ENCODE results near the gene LAMTOR1. TPM values are rescaled to one million over a fixed set of nuclear protein-coding genes. Genes with fewer than 3 reads are reported as not detected.
A peak's percentile ranks its signal among the peaks of the same experiment; 100 is the strongest.

LAMTOR1 gene
- total RNA-seq, 1 experiment from 2014 or later: 51.2 TPM

- no peak overlapping the region for H3K4me3 ChIP-seq
- DNase-seq (ENCODE audit: low read depth in 1 of 2, low spot score in 2 of 2): no peak
- no peaks in the 10 kb centered on the region for H3K36me3 ChIP-seq
- no peaks in the 10 kb centered on the region for H3K27me3 ChIP-seq (replicated peaks)
- H3K4me1 ChIP-seq (replicated peaks): no peaks in the 10 kb centered on the region
- H3K9me3 ChIP-seq (replicated peaks): no peaks in the 10 kb centered on the region
- no peak overlapping the region for H3K27ac ChIP-seq
These were observed 29.5 kb upstream of the LAMTOR1 start for GRCh38 chr11:72132646-72133045.

GRCh38 chr11:72129381-72129780 is 26.3 kb upstream of the LAMTOR1 start:
- H3K4me1 ChIP-seq (replicated peaks): no peaks in the 10 kb centered on the region
- H3K9me3 ChIP-seq (replicated peaks): no peaks in the 10 kb centered on the region
- no peaks in the 10 kb centered on the region for H3K36me3 ChIP-seq
- H3K27ac ChIP-seq: no peak overlapping the region
- DNase-seq (ENCODE audit: low read depth in 1 of 2, low spot score in 2 of 2): no peak
- H3K27me3 ChIP-seq (replicated peaks): no peaks in the 10 kb centered on the region
- no peak overlapping the region for H3K4me3 ChIP-seq

- Histone ChIP-seq H3K36me3 (no peaks in the 10 kb centered on the region), H3K4me1 (replicated peaks) (no peaks in the 10 kb centered on the region), H3K27me3 (replicated peaks) (no peaks in the 10 kb centered on the region), H3K9me3 (replicated peaks) (no peaks in the 10 kb centered on the region), H3K4me3 (no peak overlapping the region), H3K27ac (no peak overlapping the region)
- no peak for DNase-seq (ENCODE audit: low read depth in 1 of 2, low spot score in 2 of 2)
These were observed 24.8 kb upstream of the LAMTOR1 start for GRCh38 chr11:72127923-72128322.

- no peak overlapping the region for H3K4me3 ChIP-seq
- no peaks in the 10 kb centered on the region for H3K4me1 ChIP-seq (replicated peaks)
- no peaks in the 10 kb centered on the region for H3K27me3 ChIP-seq (replicated peaks)
- H3K27ac ChIP-seq: no peak overlapping the region
- DNase-seq (ENCODE audit: low read depth in 1 of 2, low spot score in 2 of 2): no peak
- H3K36me3 ChIP-seq: no peaks in the 10 kb centered on the region
- no peaks in the 10 kb centered on the region for H3K9me3 ChIP-seq (replicated peaks)
These were observed 22.9 kb upstream of the LAMTOR1 start for GRCh38 chr11:72125956-72126355.

GRCh38 chr11:72124046-72124445 is 20.9 kb upstream of the LAMTOR1 start:
- no peak overlapping the region for H3K4me3 ChIP-seq
- no peaks in the 10 kb centered on the region for H3K36me3 ChIP-seq
- H3K27me3 ChIP-seq (replicated peaks): no peaks in the 10 kb centered on the region
- no peaks in the 10 kb centered on the region for H3K9me3 ChIP-seq (replicated peaks)
- DNase-seq (ENCODE audit: low read depth in 1 of 2, low spot score in 2 of 2): no peak
- no peaks in the 10 kb centered on the region for H3K4me1 ChIP-seq (replicated peaks)
- H3K27ac ChIP-seq: no peak overlapping the region

- DNase-seq (ENCODE audit: low read depth in 1 of 2, low spot score in 2 of 2): no peak
These were observed 20.1 kb upstream of the LAMTOR1 start for GRCh38 chr11:72123117-72123653.

GRCh38 chr11:72122607-72123006 is 19.5 kb upstream of the LAMTOR1 start:
- H3K9me3 ChIP-seq (replicated peaks): no peaks in the 10 kb centered on the region
- DNase-seq (ENCODE audit: low read depth in 1 of 2, low spot score in 2 of 2): no peak
- H3K4me3 ChIP-seq: no peak overlapping the region
- no peaks in the 10 kb centered on the region for H3K27me3 ChIP-seq (replicated peaks)
- H3K36me3 ChIP-seq: no peaks in the 10 kb centered on the region
- H3K27ac ChIP-seq: no peak overlapping the region
- H3K4me1 ChIP-seq (replicated peaks): no peaks in the 10 kb centered on the region

More at GRCh38 chr11:72123117-72123653, 20.1 kb upstream of the LAMTOR1 start:
- Histone ChIP-seq H3K4me3 (no peak overlapping the region), H3K36me3 (no peaks in the 10 kb centered on the region), H3K9me3 (replicated peaks) (no peaks in the 10 kb centered on the region), H3K27ac (no peak overlapping the region), H3K27me3 (replicated peaks) (no peaks in the 10 kb centered on the region), H3K4me1 (replicated peaks) (no peaks in the 10 kb centered on the region)

GRCh38 chr11:72120930-72121329 is 17.8 kb upstream of the LAMTOR1 start:
- H3K36me3 ChIP-seq: no peaks in the 10 kb centered on the region
- H3K27ac ChIP-seq: no peak overlapping the region
- H3K27me3 ChIP-seq (replicated peaks): no peaks in the 10 kb centered on the region
- H3K4me1 ChIP-seq (replicated peaks): no peaks in the 10 kb centered on the region
- no peak for DNase-seq (ENCODE audit: low read depth in 1 of 2, low spot score in 2 of 2)
- H3K9me3 ChIP-seq (replicated peaks): no peaks in the 10 kb centered on the region
- H3K4me3 ChIP-seq: no peak overlapping the region

- no peak for DNase-seq (ENCODE audit: low read depth in 1 of 2, low spot score in 2 of 2)
These were observed 16.1 kb upstream of the LAMTOR1 start for GRCh38 chr11:72119198-72119597.

GRCh38 chr11:72116019-72116755 is 13.1 kb upstream of the LAMTOR1 start:
- Histone ChIP-seq H3K4me1 (replicated peaks) (peaks cover 12% of the 10 kb centered on the region), H3K27ac (no peak overlapping the region), H3K9me3 (replicated peaks) (no peaks in the 10 kb centered on the region), H3K4me3 (no peak overlapping the region), H3K27me3 (replicated peaks) (no peaks in the 10 kb centered on the region), H3K36me3 (no peaks in the 10 kb centered on the region)
- DNase-seq (ENCODE audit: low read depth in 1 of 2, low spot score in 2 of 2): no peak

More at GRCh38 chr11:72119198-72119597, 16.1 kb upstream of the LAMTOR1 start:
- H3K36me3 ChIP-seq: no peaks in the 10 kb centered on the region
- H3K4me1 ChIP-seq (replicated peaks): no peaks in the 10 kb centered on the region
- no peaks in the 10 kb centered on the region for H3K9me3 ChIP-seq (replicated peaks)
- no peak overlapping the region for H3K27ac ChIP-seq
- no peak overlapping the region for H3K4me3 ChIP-seq
- H3K27me3 ChIP-seq (replicated peaks): no peaks in the 10 kb centered on the region

- H3K27me3 ChIP-seq (replicated peaks): no peaks in the 10 kb centered on the region
- H3K36me3 ChIP-seq: no peaks in the 10 kb centered on the region; the same call in 1 of the 2 replicates
- peaks cover 12% of the 10 kb centered on the region for H3K4me1 ChIP-seq (replicated peaks)
- no peak for DNase-seq (ENCODE audit: low read depth in 1 of 2, low spot score in 2 of 2)
- H3K4me3 ChIP-seq: no peak overlapping the region
- no peak overlapping the region for H3K27ac ChIP-seq
- no peaks in the 10 kb centered on the region for H3K9me3 ChIP-seq (replicated peaks)
These were observed 11.5 kb upstream of the LAMTOR1 start for GRCh38 chr11:72114570-72114969.

- Histone ChIP-seq H3K36me3 (no peaks in the 10 kb centered on the region; the same call in 1 of the 2 replicates), H3K27ac (peak overlapping the region; percentile 96), H3K9me3 (replicated peaks) (no peaks in the 10 kb centered on the region), H3K4me1 (replicated peaks) (peaks cover 12% of the 10 kb centered on the region), H3K27me3 (replicated peaks) (no peaks in the 10 kb centered on the region), H3K4me3 (peak overlapping the region; percentile 57)
- no peak for DNase-seq (ENCODE audit: low read depth in 1 of 2, low spot score in 2 of 2)
These were observed 10.1 kb upstream of the LAMTOR1 start for GRCh38 chr11:72112978-72113808.

- peak; percentile 95 to 98 for DNase-seq (ENCODE audit: low read depth in 1 of 2, low spot score in 2 of 2)
- no peaks in the 10 kb centered on the region; the same call in 1 of the 2 replicates for H3K36me3 ChIP-seq
- no peaks in the 10 kb centered on the region for H3K27me3 ChIP-seq (replicated peaks)
- peak within 1 kb of the TSS; percentile 96 for H3K27ac ChIP-seq
- H3K4me3 ChIP-seq: peak within 1 kb of the TSS; percentile 57
- peaks cover 14% of the 10 kb centered on the region for H3K4me1 ChIP-seq (replicated peaks)
- no peaks in the 10 kb centered on the region for H3K9me3 ChIP-seq (replicated peaks)
These were observed 9.3 kb upstream of the LAMTOR1 start, which contains the start of gene ANAPC15 for GRCh38 chr11:72112143-72112977. Gene ANAPC15 (minus strand): TSS chr11:72112695. CDS start chr11:72111276, 1,419 bp downstream.
